ENCODE measurements around the gene TRNP1. TPM values are rescaled to one million over a fixed set of nuclear protein-coding genes. Genes with fewer than 3 reads are reported as not detected.

The TRNP1 gene
- total and polyA plus RNA-seq, 4 donors: 2.0 to 23.1 (median 15.0) TPM

- Histone ChIP-seq H3K9me3 (ENCODE audit: control insufficient read depth in 4 of 4, insufficient read depth in 3 of 4, low read length in 3 of 4) (no peaks in the 10 kb centered on the region), H3K27ac (ENCODE audit: low read depth in 1 of 2, low read length in 1 of 2) (no peak overlapping the region), H3K36me3 (ENCODE audit: control insufficient read depth in 4 of 4, insufficient read depth in 4 of 4, low read length in 4 of 4) (no peaks in the 10 kb centered on the region), H3K4me3 (no peak overlapping the region), H3K9ac (ENCODE audit: insufficient read depth in 1 of 2, low read length in 2 of 2) (no peak overlapping the region), H3K27me3 (ENCODE audit: control insufficient read depth in 3 of 3, insufficient read depth in 3 of 3, low read length in 2 of 3) (peaks cover 0 to 2% (median 0%) of the 10 kb centered on the region in 3 donors), H3K4me1 (ENCODE audit: control insufficient read depth in 5 of 5, insufficient read depth in 5 of 5, low read length in 5 of 5) (peaks cover 0 to 5% (median 2%) of the 10 kb centered on the region in 5 donors)
- DNase-seq: no peak
- no peak for TF ChIP-seq CTCF (IDR thresholded peaks at IDR 0.05; ENCODE audit: control extremely low read depth, extremely low read depth)
- no peak for ATAC-seq (ENCODE audit: insufficient read depth, low FRiP score)
- 87 to 88% methylated on average over 7 of the region's 7 CpGs for WGBS, 2 donors
Measured at GRCh38 chr1:27042670-27043069, 49.2 kb downstream of the TRNP1 start.

GRCh38 chr1:27044613-27045151 is 51.2 kb downstream of the TRNP1 start:
- DNase-seq (peak; percentile 86 to 88 (median 87)), ATAC-seq (ENCODE audit: insufficient read depth, low FRiP score) (peak; percentile 65)
- no peaks in the 10 kb centered on the region for H3K9me3 ChIP-seq (ENCODE audit: control insufficient read depth in 4 of 4, insufficient read depth in 3 of 4, low read length in 3 of 4)
- H3K9ac ChIP-seq (ENCODE audit: insufficient read depth in 1 of 2, low read length in 2 of 2): no peak overlapping the region
- 4 to 8% methylated on average over 12 of the region's 12 CpGs for WGBS, 2 donors
- no peaks in the 10 kb centered on the region for H3K36me3 ChIP-seq (ENCODE audit: control insufficient read depth in 4 of 4, insufficient read depth in 4 of 4, low read length in 4 of 4)
- peaks cover 0 to 5% (median 2%) of the 10 kb centered on the region in 5 donors for H3K4me1 ChIP-seq (ENCODE audit: control insufficient read depth in 5 of 5, insufficient read depth in 5 of 5, low read length in 5 of 5)
- no peak overlapping the region for H3K27ac ChIP-seq (ENCODE audit: low read depth in 1 of 2, low read length in 1 of 2)
- peaks cover 0 to 2% (median 0%) of the 10 kb centered on the region in 3 donors for H3K27me3 ChIP-seq (ENCODE audit: control insufficient read depth in 3 of 3, insufficient read depth in 3 of 3, low read length in 2 of 3)
- peak; percentile 99 for TF ChIP-seq CTCF (IDR thresholded peaks at IDR 0.05; ENCODE audit: control extremely low read depth, extremely low read depth)
- H3K4me3 ChIP-seq: no peak overlapping the region

DNA sequence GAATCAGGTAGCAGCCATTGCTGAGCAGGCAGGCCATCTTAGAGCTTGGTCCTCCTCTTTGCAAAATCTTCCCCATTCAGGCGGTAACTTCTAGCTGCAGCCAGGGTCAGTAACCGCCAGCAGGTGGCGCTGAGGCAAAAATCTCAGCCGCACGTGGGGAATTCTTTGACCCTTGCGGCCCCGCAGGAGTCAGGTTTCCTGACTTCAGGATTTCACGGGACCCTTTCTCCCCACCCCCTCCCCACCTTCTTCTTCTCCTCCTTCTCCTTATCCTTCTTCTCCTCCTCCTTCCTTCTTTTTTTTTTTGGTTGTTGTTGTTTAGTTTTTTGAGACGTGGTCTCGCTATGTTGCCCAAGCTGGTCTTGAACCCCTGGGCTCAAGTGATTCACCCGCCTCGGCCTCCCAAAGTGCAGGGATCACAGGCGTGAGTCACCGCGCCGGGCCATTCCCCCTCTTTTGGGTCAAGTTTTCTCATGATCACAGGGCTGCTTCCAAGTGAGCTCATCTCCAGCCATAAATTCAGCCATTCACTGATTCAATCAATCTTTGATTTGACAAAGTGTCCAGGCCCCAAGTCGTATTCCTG is 52.6 kb downstream of the TRNP1 start:
- DNase-seq (peak; percentile 67 to 78 (median 73)), ATAC-seq (ENCODE audit: insufficient read depth, low FRiP score) (no peak)
- peaks cover 0 to 5% (median 2%) of the 10 kb centered on the region in 5 donors for H3K4me1 ChIP-seq (ENCODE audit: control insufficient read depth in 5 of 5, insufficient read depth in 5 of 5, low read length in 5 of 5)
- no peak overlapping the region for H3K9ac ChIP-seq (ENCODE audit: insufficient read depth in 1 of 2, low read length in 2 of 2)
- peaks cover 0 to 2% (median 0%) of the 10 kb centered on the region in 3 donors for H3K27me3 ChIP-seq (ENCODE audit: control insufficient read depth in 3 of 3, insufficient read depth in 3 of 3, low read length in 2 of 3)
- no peak overlapping the region for H3K4me3 ChIP-seq
- no peaks in the 10 kb centered on the region for H3K9me3 ChIP-seq (ENCODE audit: control insufficient read depth in 4 of 4, insufficient read depth in 3 of 4, low read length in 3 of 4)
- peak; percentile 69 for TF ChIP-seq CTCF (IDR thresholded peaks at IDR 0.05; ENCODE audit: control extremely low read depth, extremely low read depth)
- no peak overlapping the region for H3K27ac ChIP-seq (ENCODE audit: low read depth in 1 of 2, low read length in 1 of 2)
- H3K36me3 ChIP-seq (ENCODE audit: control insufficient read depth in 4 of 4, insufficient read depth in 4 of 4, low read length in 4 of 4): no peaks in the 10 kb centered on the region
- 27 to 32% methylated on average over 17 of the region's 17 CpGs for WGBS, 2 donors

Data from lung (tissue), 12 donors.